ENCODE results near the gene TUBA4B.
"Not testable (repeated sequence)": the region's sequence is repeated elsewhere in the genome, so short reads cannot be mapped to it uniquely, and the experiment has no call there.

DNA sequence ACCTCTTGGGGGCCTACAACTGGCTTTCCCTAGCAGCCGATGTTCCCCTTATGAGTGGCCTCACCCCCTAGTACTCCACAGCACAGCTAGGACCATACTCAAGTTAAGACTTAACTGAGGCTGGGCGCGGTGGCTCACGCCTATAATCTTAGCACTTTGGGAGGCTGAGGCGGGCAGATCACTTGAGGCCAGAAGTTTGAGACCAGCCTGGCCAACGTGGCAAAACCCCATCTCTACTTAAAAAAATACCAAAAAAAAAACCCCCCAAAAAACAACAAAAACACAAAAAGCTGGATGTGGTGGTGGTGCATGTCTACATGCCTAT, 34.0 kb downstream of the TUBA4B start:
- TF ChIP-seq, protein P1, sequence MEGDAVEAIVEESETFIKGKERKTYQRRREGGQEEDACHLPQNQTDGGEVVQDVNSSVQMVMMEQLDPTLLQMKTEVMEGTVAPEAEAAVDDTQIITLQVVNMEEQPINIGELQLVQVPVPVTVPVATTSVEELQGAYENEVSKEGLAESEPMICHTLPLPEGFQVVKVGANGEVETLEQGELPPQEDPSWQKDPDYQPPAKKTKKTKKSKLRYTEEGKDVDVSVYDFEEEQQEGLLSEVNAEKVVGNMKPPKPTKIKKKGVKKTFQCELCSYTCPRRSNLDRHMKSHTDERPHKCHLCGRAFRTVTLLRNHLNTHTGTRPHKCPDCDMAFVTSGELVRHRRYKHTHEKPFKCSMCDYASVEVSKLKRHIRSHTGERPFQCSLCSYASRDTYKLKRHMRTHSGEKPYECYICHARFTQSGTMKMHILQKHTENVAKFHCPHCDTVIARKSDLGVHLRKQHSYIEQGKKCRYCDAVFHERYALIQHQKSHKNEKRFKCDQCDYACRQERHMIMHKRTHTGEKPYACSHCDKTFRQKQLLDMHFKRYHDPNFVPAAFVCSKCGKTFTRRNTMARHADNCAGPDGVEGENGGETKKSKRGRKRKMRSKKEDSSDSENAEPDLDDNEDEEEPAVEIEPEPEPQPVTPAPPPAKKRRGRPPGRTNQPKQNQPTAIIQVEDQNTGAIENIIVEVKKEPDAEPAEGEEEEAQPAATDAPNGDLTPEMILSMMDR (IDR thresholded peaks at IDR 0.05), result not testable (repeated sequence)
- not testable (repeated sequence) for TF ChIP-seq POLR2AphosphoS5 (IDR thresholded peaks at IDR 0.05); EP300 (IDR thresholded peaks at IDR 0.05; ENCODE audit: low read depth)
